HepG2 (cell line): ENCODE results near the gene KMT5C. TPM values are rescaled to one million over a fixed set of nuclear protein-coding genes. Genes with fewer than 3 reads are reported as not detected.

ENCODE experiments used
- BHLHE40 ChIP-seq: IDR thresholded peaks from 2 replicates; pipeline ENCODE4 v1.6.1; 2011; ENCODE audit warnings: low read length, improper control_type of control experiment
- CC2D1A ChIP-seq: sonication (generic); formaldehyde crosslinking; IDR thresholded peaks from 2 replicates; pipeline ENCODE4 v1.8.1; 2023; ENCODE audit warnings: mild to moderate bottlenecking, missing genetic modification reagents
- GMEB2 ChIP-seq: IDR thresholded peaks from 2 replicates; pipeline ENCODE4 v1.6.1; 2016; ENCODE audit warnings: missing biosample characterization, missing genetic modification reagents, low read depth
- KDM2A ChIP-seq: sonication (generic); formaldehyde crosslinking; IDR thresholded peaks from 2 replicates; pipeline ENCODE4 v1.4.0; 2020; ENCODE audit warnings: low read depth, missing genetic modification reagents, borderline replicate concordance
- KDM3A ChIP-seq: IDR thresholded peaks from 2 replicates; pipeline ENCODE4 v1.6.1; 2018; ENCODE audit warnings: low read depth, missing compliant biosample characterization
- KDM5B ChIP-seq: sonication (generic); formaldehyde crosslinking; IDR thresholded peaks from 2 replicates; pipeline ENCODE4 v1.4.0; 2020; ENCODE audit warnings: missing genetic modification reagents, mild to moderate bottlenecking, borderline replicate concordance
- KMT2B ChIP-seq: IDR thresholded peaks from 2 replicates; pipeline ENCODE4 v1.6.1; 2016; ENCODE audit warnings: missing genetic modification reagents, missing compliant biosample characterization
- MAZ ChIP-seq, 2 experiments: sonication (generic) in 1 of 2; formaldehyde crosslinking in 1 of 2; IDR thresholded peaks; 2 replicates each; pipeline versions ENCODE4 v1.5.0 to v1.6.1; 2012 to 2020; ENCODE audit warnings: low read depth in 2 of 2, mild to moderate bottlenecking in 2 of 2, borderline replicate concordance in 1 of 2, improper control_type of control experiment in 1 of 2, low read length in 1 of 2, missing genetic modification reagents in 1 of 2, moderate library complexity in 1 of 2
- NPAS2 ChIP-seq: sonication (generic); formaldehyde crosslinking; IDR thresholded peaks from 2 replicates; pipeline ENCODE4 v1.8.0; 2022; ENCODE audit warnings: mild to moderate bottlenecking, missing genetic modification reagents, borderline replicate concordance
- NRL ChIP-seq: sonication (generic); formaldehyde crosslinking; IDR thresholded peaks from 2 replicates; pipeline ENCODE4 v1.5.0; 2020; ENCODE audit warnings: missing genetic modification reagents, mild to moderate bottlenecking, moderate library complexity, borderline replicate concordance
- PAX8 ChIP-seq: sonication (generic); formaldehyde crosslinking; IDR thresholded peaks from 2 replicates; pipeline ENCODE4 v1.8.0; 2022; ENCODE audit warnings: mild to moderate bottlenecking, missing genetic modification reagents, borderline replicate concordance
- PHB2 ChIP-seq: fragments of 450-650 bp; IDR thresholded peaks from 2 replicates; pipeline ENCODE4 v1.6.1; 2018; ENCODE audit not compliant: partially characterized antibody
- SIN3B ChIP-seq: fragments of 150-350 bp; IDR thresholded peaks from 2 replicates; pipeline ENCODE4 v1.6.1; 2014; ENCODE audit warnings: low read length
- SMC3 ChIP-seq: IDR thresholded peaks from 2 replicates; pipeline ENCODE4 v1.6.1; 2011; ENCODE audit warnings: low read length, improper control_type of control experiment
- SNAPC5 ChIP-seq: sonication (generic); formaldehyde crosslinking; IDR thresholded peaks from 2 replicates; pipeline ENCODE4 v1.8.1; 2023; ENCODE audit warnings: mild to moderate bottlenecking, missing genetic modification reagents, borderline replicate concordance
- SNRNP70 ChIP-seq: fragments of 200-400 bp; formaldehyde crosslinking; IDR thresholded peaks from 2 replicates; pipeline ENCODE4 v1.6.1; 2017; ENCODE audit warnings: mild to moderate bottlenecking, low read depth, low read length, moderate library complexity
- SSRP1 ChIP-seq: IDR thresholded peaks from 2 replicates; pipeline ENCODE4 v1.6.1; 2016; ENCODE audit warnings: control low read depth
- TMF1 ChIP-seq: sonication (generic); formaldehyde crosslinking; IDR thresholded peaks from 2 replicates; pipeline ENCODE4 v1.8.1; 2022; ENCODE audit warnings: low read depth, missing genetic modification reagents
- U2AF2 ChIP-seq: fragments of 200-400 bp; formaldehyde crosslinking; IDR thresholded peaks from 2 replicates; pipeline ENCODE4 v1.6.1; 2017; ENCODE audit warnings: low read depth, mild to moderate bottlenecking, low read length
- ZFP36L2 ChIP-seq: sonication (generic); formaldehyde crosslinking; IDR thresholded peaks from 2 replicates; pipeline ENCODE4 v1.4.0; 2020; ENCODE audit warnings: missing genetic modification reagents
- ZNF235 ChIP-seq: sonication (generic); formaldehyde crosslinking; IDR thresholded peaks from 2 replicates; pipeline ENCODE4 v1.8.1; 2023; ENCODE audit warnings: mild to moderate bottlenecking, missing genetic modification reagents, borderline replicate concordance
- ZNF260 ChIP-seq: sonication (generic); formaldehyde crosslinking; IDR thresholded peaks from 2 replicates; pipeline ENCODE4 v1.4.0; 2020; ENCODE audit warnings: missing genetic modification reagents, low read depth, mild to moderate bottlenecking, borderline replicate concordance
- ZNF326 ChIP-seq: sonication (generic); formaldehyde crosslinking; IDR thresholded peaks from 2 replicates; pipeline ENCODE4 v1.4.0; 2020; ENCODE audit warnings: missing genetic modification reagents, borderline replicate concordance
- ZNF503 ChIP-seq: sonication (generic); formaldehyde crosslinking; IDR thresholded peaks from 2 replicates; pipeline ENCODE4 v1.4.0; 2020; ENCODE audit warnings: missing genetic modification reagents
- ZNF615 ChIP-seq: sonication (generic); formaldehyde crosslinking; IDR thresholded peaks from 2 replicates; pipeline ENCODE4 v1.5.0; 2020; ENCODE audit warnings: mild to moderate bottlenecking, missing genetic modification reagents, borderline replicate concordance
- ZNF670 ChIP-seq: sonication (generic); formaldehyde crosslinking; IDR thresholded peaks from 2 replicates; pipeline ENCODE4 v1.8.0; 2022; ENCODE audit warnings: mild to moderate bottlenecking, missing genetic modification reagents, borderline replicate concordance
- ZNF766 ChIP-seq: sonication (generic); formaldehyde crosslinking; IDR thresholded peaks from 2 replicates; pipeline ENCODE4 v1.5.0; 2020; ENCODE audit warnings: missing genetic modification reagents, borderline replicate concordance
- ZNF790 ChIP-seq: sonication (generic); formaldehyde crosslinking; IDR thresholded peaks from 2 replicates; pipeline ENCODE4 v1.8.0; 2022; ENCODE audit warnings: missing genetic modification reagents, mild to moderate bottlenecking, borderline replicate concordance
- polyA plus RNA-seq, 8 experiments: library from polyadenylated mRNA; depleted of rRNA in 3 of 8; stranded (reverse) in 7 of 8; unstranded in 1 of 8; fragments of >200 nt; fragmentation: Illumina TruSeq in 4 of 8; extraction: Trizol in 4 of 8; gene quantifications; 2 replicates each; pipeline versions ENCODE4 v1.2.1 to v1.2.3, GENCODE V29; 2011 to 2016; ENCODE audit warnings: low read depth in 4 of 8, missing spikeins in 1 of 8, mixed read lengths in 1 of 8; ENCODE audit not compliant: insufficient read depth in 1 of 8
- total RNA-seq, 5 experiments: library from RNA; depleted of rRNA; stranded (reverse); fragments of >200 nt; fragmentation: Illumina TruSeq; extraction: Trizol; gene quantifications; 2 replicates each; pipeline ENCODE4 v1.2.3, GENCODE V29; 2016; ENCODE audit warnings: low read depth in 1 of 5

Gene KMT5C
- total and polyA plus RNA-seq, 2 of the 13 experiments (the other 11 are each of a cell fraction or from before 2014, with no cell fraction given): 5.5 to 9.0 TPM

- TF ChIP-seq SMC3: no peak
- TF ChIP-seq KMT2B (CRISPR knock-in tag): no peak
- TF ChIP-seq TMF1 (CRISPR knock-in tag): no peak
- no peak for TF ChIP-seq ZNF766
- TF ChIP-seq ZNF326 (CRISPR knock-in tag): no peak
- no peak for TF ChIP-seq KDM3A
- TF ChIP-seq BHLHE40: no peak
- TF ChIP-seq ZFP36L2 (CRISPR knock-in tag): no peak
- TF ChIP-seq ZNF790 (CRISPR knock-in tag): no peak
- TF ChIP-seq PHB2: no peak
- TF ChIP-seq CC2D1A (CRISPR knock-in tag): 0 out of 2 replicates have a peak, but pooled peaks have one; percentile 28
- no peak for TF ChIP-seq SSRP1 (CRISPR knock-in tag)
- no peak for TF ChIP-seq PAX8 (CRISPR knock-in tag)
- TF ChIP-seq SIN3B: no peak
- no peak for TF ChIP-seq MAZ (IDR thresholded peaks at IDR 0.05; ENCODE audit: borderline replicate concordance, low read depth, low read length)
- no peak for TF ChIP-seq MAZ (CRISPR knock-in tag; IDR thresholded peaks at IDR 0.05; ENCODE audit: low read depth)
- no peak for TF ChIP-seq ZNF615 (CRISPR knock-in tag)
- TF ChIP-seq ZNF260 (CRISPR knock-in tag): no peak
- no peak for TF ChIP-seq ZNF235 (CRISPR knock-in tag)
- TF ChIP-seq GMEB2 (CRISPR knock-in tag): no peak
- TF ChIP-seq ZNF503 (CRISPR knock-in tag): no peak
- TF ChIP-seq ZNF670: no peak
- TF ChIP-seq U2AF2: no peak
- TF ChIP-seq NRL (CRISPR knock-in tag): 0 out of 2 replicates have a peak, but pooled peaks have one; percentile 21
- no peak for TF ChIP-seq KDM5B (CRISPR knock-in tag)
- no peak for TF ChIP-seq SNRNP70
- TF ChIP-seq SNAPC5: no peak
- TF ChIP-seq KDM2A (CRISPR knock-in tag): no peak
- TF ChIP-seq NPAS2 (CRISPR knock-in tag): no peak
Observed at GRCh38 chr19:55339889-55340783, 460 bp downstream of the KMT5C start (continued).
